Esophagus muscularis mucosa (tissue), 4 donors: Measurements from ENCODE around the gene MAN2A1. TPM values are rescaled to one million over a fixed set of nuclear protein-coding genes. Genes with fewer than 3 reads are reported as not detected.
"Not testable (repeated sequence)": the region's sequence is repeated elsewhere in the genome, so short reads cannot be mapped to it uniquely, and the experiment has no call there.

ENCODE experiments used
- DNase-seq: peaks from one replicate; pipeline ENCODE4 v3.0.0-alpha.2; 2017; ENCODE audit errors: extremely low spot score
- H3K27ac ChIP-seq, 4 donors: fragments of 200-600 bp; sonication (generic); replicated peaks in 1 of 4; 1 replicate in 3 of 4; 2 replicates in 1 of 4; pipeline ENCODE4 v1.5.1; 2016 to 2019; ENCODE audit warnings: mild to moderate bottlenecking in 1 of 4
- H3K27me3 ChIP-seq, 4 donors: fragments of 200-600 bp; sonication (generic); one replicate each; pipeline versions ENCODE4 v1.5.1 to v1.6.0; 2016 to 2019
- H3K36me3 ChIP-seq, 4 donors: fragments of 200-600 bp; sonication (generic); one replicate each; pipeline ENCODE4 v1.5.1; 2016 to 2019
- H3K4me1 ChIP-seq, 4 donors: fragments of 200-600 bp; sonication (generic); one replicate each; pipeline ENCODE4 v1.5.1; 2016 to 2019
- H3K4me3 ChIP-seq, 4 donors: fragments of 200-600 bp; sonication (generic); 1 replicate in 2 of 4; 2 replicates in 2 of 4; pipeline ENCODE4 v1.5.1; 2016 to 2019; ENCODE audit warnings: mild to moderate bottlenecking in 4 of 4, moderate library complexity in 1 of 4
- H3K9me3 ChIP-seq, 4 donors: fragments of 200-600 bp; sonication (generic); 1 replicate in 3 of 4; 2 replicates in 1 of 4; pipeline ENCODE4 v1.5.1; 2016 to 2019
- CTCF ChIP-seq, 3 experiments: fragments of 200-600 bp in 2 of 3; fragments of 450-650 bp in 1 of 3; sonication (generic) in 2 of 3; IDR thresholded peaks; one replicate each; pipeline ENCODE4 v1.5.1; 2017 to 2019; ENCODE audit warnings: antibody characterized with exemption in 3 of 3, mild to moderate bottlenecking in 2 of 3, moderate library complexity in 1 of 3
- EP300 ChIP-seq: sonication (generic); formaldehyde crosslinking; IDR thresholded peaks from one replicate; pipeline ENCODE4 v1.6.1; 2017; ENCODE audit warnings: antibody characterized with exemption
- POLR2A ChIP-seq: fragments of 450-650 bp; IDR thresholded peaks from one replicate; pipeline ENCODE4 v1.6.1; 2017; ENCODE audit warnings: antibody characterized with exemption, moderate library complexity, mild to moderate bottlenecking, low read depth
- POLR2AphosphoS5 ChIP-seq, 2 donors: sonication (generic); formaldehyde crosslinking; IDR thresholded peaks; one replicate each; pipeline ENCODE4 v1.6.1; 2017; ENCODE audit warnings: antibody characterized with exemption in 2 of 2
- WGBS: methylation state at CpG from one replicate; pipeline ENCODE4 v1.1.5; 2018; 5-methylcytosine and 5-hydroxymethylcytosine counted together
- intact Hi-C: fragments of 100-400 bp; cut with DNase I; formaldehyde crosslinking; loops from one replicate; pipeline ENCODE4 v1.15.1; 2023
- total RNA-seq, 4 donors: library from RNA; depleted of rRNA; stranded (reverse); fragments of >200 nt; gene quantifications; one replicate each; pipeline versions ENCODE4 v1.1.0 to v1.2.1, GENCODE V29; 2016

Gene MAN2A1
- total RNA-seq, 4 donors from 2014 or later = 22.3 to 29.5 (median 27.4) TPM

- no peak for DNase-seq
- Histone ChIP-seq H3K36me3 (no peaks in the 10 kb centered on the region), H3K4me1 (no peaks in the 10 kb centered on the region), H3K27me3 (no peaks in the 10 kb centered on the region), H3K27ac (no peak overlapping the region), H3K9me3 (no peaks in the 10 kb centered on the region), H3K4me3 (no peak overlapping the region)
- intact Hi-C loops = no loop called here
- no peak for TF ChIP-seq POLR2AphosphoS5 (IDR thresholded peaks at IDR 0.05)
- no peak for TF ChIP-seq CTCF (IDR thresholded peaks at IDR 0.05)
- TF ChIP-seq POLR2A = no peak
- TF ChIP-seq EP300 = no peak
- WGBS = 69% methylated on average over 6 of the region's 6 CpGs
Observed at GRCh38 chr5:109880907-109881685, 191.4 kb downstream of the MAN2A1 start.

- Histone ChIP-seq H3K36me3 (no peaks in the 10 kb centered on the region), H3K27me3 (no peaks in the 10 kb centered on the region), H3K4me1 (no peaks in the 10 kb centered on the region), H3K27ac (no peak overlapping the region), H3K9me3 (no peaks in the 10 kb centered on the region), H3K4me3 (no peak overlapping the region)
- DNase-seq = no peak
- TF ChIP-seq EP300 (no peak), POLR2AphosphoS5 (IDR thresholded peaks at IDR 0.05) (no peak), CTCF (IDR thresholded peaks at IDR 0.05) (no peak), POLR2A (no peak)
- intact Hi-C loops = no loop called here
Observed at GRCh38 chr5:109882546-109882945, 192.8 kb downstream of the MAN2A1 start.

GRCh38 chr5:109884676-109885075 is 194.9 kb downstream of the MAN2A1 start:
- Histone ChIP-seq H3K4me1 (no peaks in the 10 kb centered on the region), H3K27ac (no peak overlapping the region), H3K27me3 (no peaks in the 10 kb centered on the region), H3K4me3 (no peak overlapping the region), H3K36me3 (no peaks in the 10 kb centered on the region), H3K9me3 (no peaks in the 10 kb centered on the region)
- 96% methylated on average over 8 of the region's 20 CpGs for WGBS
- intact Hi-C loops = no loop called here
- DNase-seq = no peak
- TF ChIP-seq CTCF (IDR thresholded peaks at IDR 0.05) = no peak
- no peak for TF ChIP-seq POLR2AphosphoS5 (IDR thresholded peaks at IDR 0.05)
- TF ChIP-seq POLR2A = no peak
- no peak for TF ChIP-seq EP300

GRCh38 chr5:109885205-109885604 is 195.5 kb downstream of the MAN2A1 start:
- H3K9me3 ChIP-seq = no peaks in the 10 kb centered on the region
- no peak overlapping the region for H3K27ac ChIP-seq
- WGBS = 93% methylated on average over 14 of the region's 28 CpGs
- H3K27me3 ChIP-seq = no peaks in the 10 kb centered on the region
- no peak for DNase-seq
- no peaks in the 10 kb centered on the region for H3K4me1 ChIP-seq
- intact Hi-C loops = no loop called here
- TF ChIP-seq CTCF (IDR thresholded peaks at IDR 0.05) (no peak), POLR2AphosphoS5 (IDR thresholded peaks at IDR 0.05) (no peak), EP300 (no peak), POLR2A (no peak)
- H3K4me3 ChIP-seq = no peak overlapping the region
- no peaks in the 10 kb centered on the region for H3K36me3 ChIP-seq

DNA sequence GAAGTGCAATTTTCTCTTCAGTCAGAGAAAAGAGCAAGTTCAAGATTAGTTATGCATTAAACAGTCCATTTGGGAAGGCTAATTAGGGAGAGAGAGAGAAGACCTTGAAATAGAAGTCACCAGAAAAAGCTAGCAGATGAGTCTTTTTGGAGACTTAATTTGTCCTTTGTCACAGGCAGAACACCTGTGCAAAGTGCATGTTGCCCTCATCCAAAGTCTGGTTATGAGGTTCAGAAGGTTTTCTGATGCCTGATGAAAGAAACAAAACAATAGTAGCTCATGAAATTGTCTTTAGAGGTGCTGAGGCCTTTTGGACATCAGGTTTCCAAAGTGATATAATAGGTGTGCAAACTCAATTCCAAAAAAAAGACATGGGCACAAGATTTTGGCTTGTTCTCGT is 199.3 kb downstream of the MAN2A1 start:
- intact Hi-C loops = no loop called here
- Histone ChIP-seq H3K36me3 (no peaks in the 10 kb centered on the region), H3K4me3 (no peak overlapping the region), H3K27ac (no peak overlapping the region), H3K4me1 (no peaks in the 10 kb centered on the region), H3K27me3 (no peaks in the 10 kb centered on the region), H3K9me3 (no peaks in the 10 kb centered on the region)
- 78% methylated on average over 1 of the region's 1 CpG for WGBS
- no peak for TF ChIP-seq POLR2A
- no peak for TF ChIP-seq POLR2AphosphoS5 (IDR thresholded peaks at IDR 0.05)
- TF ChIP-seq EP300 = no peak
- TF ChIP-seq CTCF (IDR thresholded peaks at IDR 0.05) = no peak
- DNase-seq = no peak

- H3K9me3 ChIP-seq, H3K27ac ChIP-seq, DNase-seq, H3K4me3 ChIP-seq, H3K4me1 ChIP-seq, H3K27me3 ChIP-seq, intact Hi-C loops, H3K36me3 ChIP-seq: not testable (repeated sequence)
- 98% methylated on average over 2 of the region's 2 CpGs for whole genome bisulfite sequencing
Observed at GRCh38 chr5:109893271-109893670, 203.5 kb downstream of the MAN2A1 start.
